B cell (primary cell): Measurements from ENCODE around the gene CD63. TPM values are rescaled to one million over a fixed set of nuclear protein-coding genes. Genes with fewer than 3 reads are reported as not detected.

ENCODE experiments used
- ATAC-seq: fragments of 200-7000 bp; cut with Tn5 transposase; one replicate; pipeline ENCODE4 v1.10.0; 2021; ENCODE audit warnings: low read depth, mild to moderate bottlenecking, moderate number of reproducible peaks, moderate library complexity
- CTCF ChIA-PET: fragments of 350-600 bp; sonication (Branson Sonifier 250); formaldehyde crosslinking; loops from one replicate; lab custom pipeline; 2021; ENCODE audit warnings: antibody characterized with exemption, inconsistent platforms; lab: Charles Lee
- POLR2A ChIA-PET: fragments of 350-600 bp; sonication (Branson Sonifier 250); formaldehyde crosslinking; loops from one replicate; lab custom pipeline; 2021; ENCODE audit warnings: antibody characterized with exemption; lab: Charles Lee
- DNase-seq: peaks from one replicate; pipeline ENCODE4 v3.0.0; 2013
- H2AFZ ChIP-seq: 2 replicates; pipeline ENCODE4 v1.6.1; 2012; ENCODE audit warnings: mild to moderate bottlenecking, low read depth, low read length; ENCODE audit not compliant: insufficient read depth, poor library complexity, severe bottlenecking
- H3K27ac ChIP-seq, 2 donors: 1 replicate in 1 of 2; 2 replicates in 1 of 2; pipeline ENCODE4 v1.5.1; 2012 to 2013; ENCODE audit warnings: low read length in 2 of 2, mild to moderate bottlenecking in 2 of 2, moderate library complexity in 1 of 2
- H3K27me3 ChIP-seq, 4 experiments: fragments of 200-600 bp in 1 of 4; sonication (generic) in 1 of 4; replicated peaks in 1 of 4; 1 replicate in 2 of 4; 2 replicates in 2 of 4; pipeline versions ENCODE4 v1.6.1 to v1.7.0; 2013 to 2016; ENCODE audit warnings: low read length in 3 of 4, mild to moderate bottlenecking in 2 of 4, mixed read lengths in 1 of 4, moderate library complexity in 1 of 4; ENCODE audit not compliant: insufficient read depth in 4 of 4, control insufficient read depth in 3 of 4; ENCODE audit errors: control extremely low read depth in 1 of 4
- H3K36me3 ChIP-seq, 2 experiments: replicated peaks in 1 of 2; 1 replicate in 1 of 2; 2 replicates in 1 of 2; pipeline versions ENCODE4 v1.6.1 to v1.7.1; 2013; ENCODE audit warnings: low read length in 1 of 2; ENCODE audit not compliant: insufficient read depth in 2 of 2, control insufficient read depth in 1 of 2; ENCODE audit errors: control extremely low read depth in 1 of 2, extremely low read depth in 1 of 2
- H3K4me1 ChIP-seq, 2 donors: fragments of 200-600 bp in 1 of 2; sonication (generic) in 1 of 2; 1 replicate in 1 of 2; 2 replicates in 1 of 2; pipeline versions ENCODE4 v1.5.1 to v1.6.1; 2013 to 2017; ENCODE audit warnings: low read length in 2 of 2; ENCODE audit not compliant: control insufficient read depth in 2 of 2, insufficient read depth in 2 of 2
- H3K4me2 ChIP-seq: replicated peaks from 2 replicates; pipeline ENCODE3; 2012; ENCODE audit warnings: mild to moderate bottlenecking, low read depth, low read length; ENCODE audit not compliant: poor library complexity, severe bottlenecking
- H3K4me3 ChIP-seq, 5 experiments: fragments of 200-600 bp in 1 of 5; sonication (generic) in 1 of 5; 1 replicate in 3 of 5; 2 replicates in 2 of 5; pipeline versions ENCODE4 v1.5.1 to v1.7.0; 2011 to 2016; ENCODE audit warnings: low read length in 4 of 5, mild to moderate bottlenecking in 4 of 5, low read depth in 2 of 5, control low read depth in 1 of 5, moderate library complexity in 1 of 5; ENCODE audit not compliant: insufficient read depth in 1 of 5; ENCODE audit errors: control extremely low read depth in 1 of 5, extremely low read depth in 1 of 5
- H3K79me2 ChIP-seq: fragments of 200-600 bp; sonication (generic); one replicate; pipeline ENCODE4 v1.6.0; 2016; ENCODE audit warnings: low read length; ENCODE audit not compliant: control insufficient read depth, insufficient read depth
- H3K9ac ChIP-seq: fragments of 200-600 bp; sonication (generic); 2 replicates; pipeline ENCODE4 v1.6.1; 2017; ENCODE audit warnings: mild to moderate bottlenecking, low read length, moderate library complexity
- H3K9me3 ChIP-seq, 3 donors: one replicate each; pipeline versions ENCODE4 v1.6.1 to v1.7.1; 2013; ENCODE audit warnings: low read length in 2 of 3; ENCODE audit not compliant: control insufficient read depth in 2 of 3, insufficient read depth in 1 of 3; ENCODE audit errors: control extremely low read depth in 1 of 3
- H4K20me1 ChIP-seq: 2 replicates; pipeline ENCODE4 v1.6.0; 2012; ENCODE audit warnings: mild to moderate bottlenecking, low read length; ENCODE audit not compliant: insufficient read depth, control insufficient read depth, poor library complexity, severe bottlenecking
- H3K27ac Mint-ChIP-seq: one replicate; pipeline ENCODE4 v1.8.0; 2021; ENCODE audit warnings: mixed read lengths
- H3K27me3 Mint-ChIP-seq: one replicate; pipeline ENCODE4 v1.8.0; 2021; ENCODE audit warnings: mixed read lengths
- H3K4me1 Mint-ChIP-seq: one replicate; pipeline ENCODE4 v1.8.0; 2021; ENCODE audit warnings: mixed read lengths
- H3K4me3 Mint-ChIP-seq: one replicate; pipeline ENCODE4 v1.8.0; 2021; ENCODE audit warnings: mixed read lengths
- H3K9me3 Mint-ChIP-seq: one replicate; pipeline ENCODE4 v1.8.0; 2022; ENCODE audit warnings: mixed read lengths; ENCODE audit not compliant: insufficient read depth
- CTCF ChIP-seq: fragments of 200-600 bp; IDR thresholded peaks from one replicate; pipeline ENCODE4 v1.8.0; 2022; ENCODE audit warnings: antibody characterized with exemption, mild to moderate bottlenecking
- EZH2 ChIP-seq: IDR thresholded peaks from 2 replicates; pipeline ENCODE4 v1.6.1; 2012; ENCODE audit warnings: borderline replicate concordance, low read depth, mild to moderate bottlenecking, moderate library complexity, low read length; ENCODE audit not compliant: insufficient read depth, poor library complexity, severe bottlenecking
- WGBS: methylation state at CpG from one replicate; pipeline ENCODE4 v1.1.5; 2013; ENCODE audit warnings: missing lambda C conversion rate; ENCODE audit not compliant: insufficient coverage; 5-methylcytosine and 5-hydroxymethylcytosine counted together
- intact Hi-C: fragments of 100-400 bp; cut with micrococcal nuclease; formaldehyde crosslinking; loops from one replicate; pipeline ENCODE4 v1.10.0; 2022
- polyA plus RNA-seq: library from polyadenylated mRNA; depleted of rRNA; stranded (reverse); fragments of >200 nt; gene quantifications from 2 replicates; pipeline ENCODE4 v1.2.3, GENCODE V29; 2012
- total RNA-seq, 2 donors: library from RNA; stranded (reverse); fragments of 120-200 nt in 1 of 2; gene quantifications; 1 replicate in 1 of 2; 2 replicates in 1 of 2; pipeline versions ENCODE4 v1.2.3 to v1.2.4, GENCODE V29; 2013 to 2022

The CD63 gene
- total and polyA plus RNA-seq, 2 donors (not counting 1 experiment from before 2014, with no cell fraction given) = 43.0 to 104 TPM

- peak overlapping the region; percentile 27 for H3K27ac Mint-ChIP-seq
- ATAC-seq = no peak
- H3K9me3 Mint-ChIP-seq = no peaks in the 10 kb centered on the region
- POLR2A ChIA-PET = no interaction called here
- Histone ChIP-seq H4K20me1 (peaks cover 5% of the 10 kb centered on the region), H2AFZ (no peak overlapping the region), H3K9me3 (no peaks in the 10 kb centered on the region), H3K36me3 (peaks cover 0 to 35% of the 10 kb centered on the region in 2 experiments), H3K4me2 (no peak overlapping the region), H3K4me3 (no peak overlapping the region), H3K27ac (no peak overlapping the region), H3K27me3 (no peaks in the 10 kb centered on the region), H3K79me2 (peaks cover 4% of the 10 kb centered on the region), H3K4me1 (peaks cover 10 to 27% of the 10 kb centered on the region in 2 donors), H3K9ac (no peak overlapping the region)
- DNase-seq = no peak
- TF ChIP-seq EZH2 (no peak), CTCF (no peak)
- WGBS = 92% methylated on average over 9 of the region's 10 CpGs
- no peak overlapping the region for H3K4me3 Mint-ChIP-seq
- H3K27me3 Mint-ChIP-seq = no peaks in the 10 kb centered on the region
- peaks cover 38% of the 10 kb centered on the region for H3K4me1 Mint-ChIP-seq
- intact Hi-C loops = loop anchor here (1.0 to 2.0 kb wide), 3 partner anchors 7 to 73 kb away; partner anchors contain the start of gene BLOC1S1
- CTCF ChIA-PET = interaction anchor here (1.1 to 11.0 kb wide), 5 partner anchors 12 to 324 kb away, joined by 3 to 147 read pairs (median 4); no protein-coding TSS in a partner anchor
These were observed 5.1 kb downstream of the CD63 start for GRCh38 chr12:55723516-55724225.

DNA sequence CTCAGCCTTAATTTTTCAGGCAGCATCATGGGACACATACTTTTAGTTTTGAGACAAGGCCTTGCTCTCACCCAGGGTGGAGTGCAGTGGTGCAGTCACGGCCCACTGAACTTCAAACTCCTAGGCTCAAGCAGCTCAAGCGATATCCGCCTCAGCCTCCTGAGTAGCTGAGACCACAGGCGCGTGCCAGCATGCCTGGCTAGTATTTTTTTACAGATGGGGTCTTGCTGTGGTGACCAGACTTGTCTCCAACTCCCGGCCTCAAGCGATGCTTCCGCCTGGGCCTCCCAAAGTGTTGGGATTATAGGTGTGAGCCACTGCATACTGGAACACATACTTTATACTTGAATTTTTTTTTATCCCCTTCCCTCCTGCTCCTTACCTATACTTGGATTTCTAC, 5.9 kb downstream of the CD63 start:
- Histone ChIP-seq H3K4me1 (peaks cover 8 to 30% of the 10 kb centered on the region in 2 donors), H3K4me3 (no peak overlapping the region), H3K36me3 (peaks cover 0 to 35% of the 10 kb centered on the region in 2 experiments), H3K4me2 (no peak overlapping the region), H4K20me1 (peaks cover 7% of the 10 kb centered on the region), H3K27ac (no peak overlapping the region), H2AFZ (no peak overlapping the region), H3K9me3 (no peaks in the 10 kb centered on the region), H3K27me3 (no peaks in the 10 kb centered on the region), H3K9ac (no peak overlapping the region), H3K79me2 (peaks cover 11% of the 10 kb centered on the region)
- DNase-seq (no peak), ATAC-seq (no peak)
- Mint-ChIP-seq H3K4me1 (peaks cover 43% of the 10 kb centered on the region), H3K9me3 (no peaks in the 10 kb centered on the region), H3K4me3 (no peak overlapping the region), H3K27me3 (no peaks in the 10 kb centered on the region), H3K27ac (no peak overlapping the region)
- 96% methylated on average over 3 of the region's 8 CpGs for WGBS
- POLR2A ChIA-PET = interaction anchor here (0.7 kb wide), 1 partner anchor 17 kb away, joined by 4 read pairs; no protein-coding TSS in a partner anchor
- CTCF ChIA-PET = interaction anchor here (1.1 to 11.0 kb wide), 5 partner anchors 13 to 324 kb away, joined by 3 to 147 read pairs (median 4); no protein-coding TSS in a partner anchor
- intact Hi-C loops = no loop called here
- no peak for TF ChIP-seq EZH2
- TF ChIP-seq CTCF = no peak
